Measurements from ENCODE around the gene ISOC2.

GRCh38 chr19:55503502-55504251 lies 42.2 kb upstream of the ISOC2 start:
- no peak for TF ChIP-seq MTF1 (CRISPR knock-in tag; IDR thresholded peaks at IDR 0.05; ENCODE audit: borderline replicate concordance)
- no peak for TF ChIP-seq GTF2A2 (tag; IDR thresholded peaks at IDR 0.05)
- no peak for TF ChIP-seq EZH2 (IDR thresholded peaks at IDR 0.05; ENCODE audit: borderline replicate concordance, low read depth, low read length)
- peak; percentile 91 to 95 (median 95) for TF ChIP-seq CTCF (IDR thresholded peaks at IDR 0.05 in 2 of 3, conservative IDR thresholded peaks at IDR 0.05 in 1 of 3; ENCODE audit: insufficient read depth in 2 of 3, low read depth in 1 of 3, low read length in 3 of 3)
- no peak for TF ChIP-seq ZSCAN32 (CRISPR knock-in tag; IDR thresholded peaks at IDR 0.05)
- TF ChIP-seq BACH1 (tag; IDR thresholded peaks at IDR 0.05) = no peak
- peak; percentile 99 for TF ChIP-seq RB1 (IDR thresholded peaks at IDR 0.05; ENCODE audit: low read depth)
- TF ChIP-seq SMARCA5 (IDR thresholded peaks at IDR 0.05) = no peak
- no peak for TF ChIP-seq ATF4 (CRISPR knock-in tag; IDR thresholded peaks at IDR 0.05)
- TF ChIP-seq SNRNP70 (optimal IDR thresholded peaks at IDR 0.05; ENCODE audit: low read depth, low read length) = no peak
- TF ChIP-seq IRF9 (tag; IDR thresholded peaks at IDR 0.05) = no peak
- TF ChIP-seq TARDBP (IDR thresholded peaks at IDR 0.05) = no peak
